CD14-positive monocyte (primary cell): Measurements from ENCODE around the gene KIF26A. TPM values are rescaled to one million over a fixed set of nuclear protein-coding genes. Genes with fewer than 3 reads are reported as not detected.

Experiments used
- DNase-seq, 3 donors: peaks; one replicate each; pipeline ENCODE4 v3.0.0-alpha.2; 2011 to 2022
- H2AFZ ChIP-seq: 2 replicates; pipeline ENCODE4 v1.6.0; 2012; ENCODE audit warnings: mild to moderate bottlenecking, low read depth, low read length, inconsistent platforms; ENCODE audit not compliant: insufficient read depth, poor library complexity, severe bottlenecking
- H3K27ac ChIP-seq, 2 donors: 1 replicate in 1 of 2; 2 replicates in 1 of 2; pipeline ENCODE4 v1.5.1; 2012 to 2013; ENCODE audit warnings: low read length in 2 of 2, control low read depth in 1 of 2, inconsistent platforms in 1 of 2, low read depth in 1 of 2, mild to moderate bottlenecking in 1 of 2
- H3K27me3 ChIP-seq, 2 donors: one replicate each; pipeline versions ENCODE4 v1.6.0 to v1.6.1; 2011 to 2013; ENCODE audit warnings: low read length in 2 of 2; ENCODE audit not compliant: control insufficient read depth in 2 of 2, insufficient read depth in 2 of 2
- H3K36me3 ChIP-seq, 2 donors: replicated peaks in 1 of 2; 1 replicate in 1 of 2; 2 replicates in 1 of 2; pipeline versions ENCODE4 v1.5.1 to v1.6.1; 2012 to 2013; ENCODE audit warnings: low read length in 2 of 2, control low read depth in 1 of 2, inconsistent platforms in 1 of 2, mild to moderate bottlenecking in 1 of 2; ENCODE audit not compliant: insufficient read depth in 2 of 2, control insufficient read depth in 1 of 2
- H3K4me1 ChIP-seq, 2 donors: 1 replicate in 1 of 2; 2 replicates in 1 of 2; pipeline versions ENCODE4 v1.5.1 to v1.6.1; 2012 to 2013; ENCODE audit warnings: low read length in 2 of 2, control low read depth in 1 of 2, inconsistent platforms in 1 of 2, mild to moderate bottlenecking in 1 of 2, moderate library complexity in 1 of 2; ENCODE audit not compliant: insufficient read depth in 2 of 2, control insufficient read depth in 1 of 2
- H3K4me2 ChIP-seq: replicated peaks from 2 replicates; pipeline ENCODE3; 2012; ENCODE audit warnings: low read length, moderate library complexity, mild to moderate bottlenecking; ENCODE audit not compliant: poor library complexity, severe bottlenecking; ENCODE audit errors: extremely low read depth
- H3K4me3 ChIP-seq, 3 experiments: fragments of 200-600 bp in 1 of 3; sonication (generic) in 1 of 3; replicated peaks in 1 of 3; 1 replicate in 2 of 3; 2 replicates in 1 of 3; pipeline ENCODE4 v1.5.1; 2011 to 2013; ENCODE audit warnings: low read length in 3 of 3, mild to moderate bottlenecking in 3 of 3, control low read depth in 2 of 3, low read depth in 2 of 3, inconsistent platforms in 1 of 3, moderate library complexity in 1 of 3
- H3K79me2 ChIP-seq: 2 replicates; pipeline ENCODE4 v1.6.0; 2012; ENCODE audit warnings: mild to moderate bottlenecking, control low read depth, inconsistent platforms, low read length, moderate library complexity; ENCODE audit not compliant: insufficient read depth
- H3K9ac ChIP-seq: 2 replicates; pipeline ENCODE4 v1.6.0; 2017; ENCODE audit warnings: low read length, mild to moderate bottlenecking; ENCODE audit not compliant: insufficient read depth, poor library complexity, severe bottlenecking
- H3K9me3 ChIP-seq, 2 donors: replicated peaks in 1 of 2; 1 replicate in 1 of 2; 2 replicates in 1 of 2; pipeline versions ENCODE4 v1.5.1 to v1.6.1; 2012 to 2013; ENCODE audit warnings: low read length in 2 of 2, control low read depth in 1 of 2; ENCODE audit not compliant: control insufficient read depth in 1 of 2, insufficient read depth in 1 of 2
- H4K20me1 ChIP-seq: 2 replicates; pipeline ENCODE4 v1.6.0; 2012; ENCODE audit warnings: mild to moderate bottlenecking, low read length, control low read depth, moderate library complexity; ENCODE audit not compliant: insufficient read depth
- H3K27ac Mint-ChIP-seq, 7 donors: one replicate each; pipeline ENCODE4 v1.8.0; 2020; ENCODE audit warnings: mild to moderate bottlenecking in 7 of 7, mixed read lengths in 7 of 7, moderate library complexity in 6 of 7, inconsistent platforms in 2 of 7
- H3K27me3 Mint-ChIP-seq, 3 donors: one replicate each; pipeline ENCODE4 v1.8.0; 2021 to 2022; ENCODE audit warnings: low read depth in 3 of 3, mild to moderate bottlenecking in 3 of 3, mixed read lengths in 3 of 3, moderate library complexity in 3 of 3, inconsistent platforms in 1 of 3
- H3K36me3 Mint-ChIP-seq, 2 donors: one replicate each; pipeline ENCODE4 v1.8.0; 2020; ENCODE audit warnings: mixed read lengths in 2 of 2, inconsistent platforms in 1 of 2, mild to moderate bottlenecking in 1 of 2
- H3K4me1 Mint-ChIP-seq: one replicate; pipeline ENCODE4 v1.8.0; 2020; ENCODE audit warnings: mild to moderate bottlenecking, mixed read lengths
- H3K4me3 Mint-ChIP-seq, 2 donors: one replicate each; pipeline ENCODE4 v1.8.0; 2020; ENCODE audit warnings: mild to moderate bottlenecking in 2 of 2, mixed read lengths in 2 of 2, moderate library complexity in 1 of 2
- H3K9me3 Mint-ChIP-seq, 7 donors: one replicate each; pipeline ENCODE4 v1.8.0; 2020 to 2022; ENCODE audit warnings: mixed read lengths in 7 of 7, mild to moderate bottlenecking in 6 of 7, moderate library complexity in 6 of 7, inconsistent platforms in 2 of 7
- WGBS: methylation state at CpG from one replicate; pipeline ENCODE4 v1.1.5; 2013; ENCODE audit warnings: missing lambda C conversion rate; ENCODE audit not compliant: insufficient coverage; 5-methylcytosine and 5-hydroxymethylcytosine counted together
- intact Hi-C, 2 donors: fragments of 100-400 bp; cut with micrococcal nuclease; formaldehyde crosslinking; loops; one replicate each; pipeline versions ENCODE4 v1.15.0 to v1.15.1; 2023
- polyA plus RNA-seq, 3 donors: library from polyadenylated mRNA; depleted of rRNA in 1 of 3; unstranded in 2 of 3; stranded (reverse) in 1 of 3; fragments of 300-500 nt in 2 of 3; fragments of >200 nt in 1 of 3; fragmentation: Illumina TruSeq in 2 of 3; gene quantifications; 1 replicate in 2 of 3; 2 replicates in 1 of 3; pipeline ENCODE4 v1.2.3, GENCODE V29; 2012 to 2021
- TF ChIP-seq, protein P1 (sequence below): fragments of 200-600 bp; IDR thresholded peaks from one replicate; pipeline ENCODE4 v1.8.0; 2022; ENCODE audit warnings: antibody characterized with exemption, mild to moderate bottlenecking

Gene KIF26A
- polyA plus RNA-seq, 3 donors, result not detected

- H3K4me3 ChIP-seq, result no peak overlapping the region
- H3K9ac ChIP-seq, result no peak overlapping the region
- Mint-ChIP-seq H3K4me3 (no peak overlapping the region), H3K27me3 (peaks cover 0 to 3% (median 2%) of the 10 kb centered on the region in 3 donors), H3K4me1 (no peaks in the 10 kb centered on the region), H3K36me3 (no peaks in the 10 kb centered on the region), H3K27ac (no peak overlapping the region), H3K9me3 (no peaks in the 10 kb centered on the region)
- H3K9me3 ChIP-seq, result no peaks in the 10 kb centered on the region
- H3K4me1 ChIP-seq, result no peaks in the 10 kb centered on the region
- no peaks in the 10 kb centered on the region for H4K20me1 ChIP-seq
- intact Hi-C loops, result no loop called here
- H2AFZ ChIP-seq, result no peak overlapping the region
- no peaks in the 10 kb centered on the region for H3K36me3 ChIP-seq
- H3K79me2 ChIP-seq, result no peaks in the 10 kb centered on the region
- no peak overlapping the region for H3K27ac ChIP-seq
- no peaks in the 10 kb centered on the region for H3K27me3 ChIP-seq
- DNase-seq, result no peak
- H3K4me2 ChIP-seq, result no peak overlapping the region
- 93% methylated on average over 23 of the region's 23 CpGs for WGBS
- TF ChIP-seq, protein P1, sequence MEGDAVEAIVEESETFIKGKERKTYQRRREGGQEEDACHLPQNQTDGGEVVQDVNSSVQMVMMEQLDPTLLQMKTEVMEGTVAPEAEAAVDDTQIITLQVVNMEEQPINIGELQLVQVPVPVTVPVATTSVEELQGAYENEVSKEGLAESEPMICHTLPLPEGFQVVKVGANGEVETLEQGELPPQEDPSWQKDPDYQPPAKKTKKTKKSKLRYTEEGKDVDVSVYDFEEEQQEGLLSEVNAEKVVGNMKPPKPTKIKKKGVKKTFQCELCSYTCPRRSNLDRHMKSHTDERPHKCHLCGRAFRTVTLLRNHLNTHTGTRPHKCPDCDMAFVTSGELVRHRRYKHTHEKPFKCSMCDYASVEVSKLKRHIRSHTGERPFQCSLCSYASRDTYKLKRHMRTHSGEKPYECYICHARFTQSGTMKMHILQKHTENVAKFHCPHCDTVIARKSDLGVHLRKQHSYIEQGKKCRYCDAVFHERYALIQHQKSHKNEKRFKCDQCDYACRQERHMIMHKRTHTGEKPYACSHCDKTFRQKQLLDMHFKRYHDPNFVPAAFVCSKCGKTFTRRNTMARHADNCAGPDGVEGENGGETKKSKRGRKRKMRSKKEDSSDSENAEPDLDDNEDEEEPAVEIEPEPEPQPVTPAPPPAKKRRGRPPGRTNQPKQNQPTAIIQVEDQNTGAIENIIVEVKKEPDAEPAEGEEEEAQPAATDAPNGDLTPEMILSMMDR, result no peak
These were observed 23.4 kb downstream of the KIF26A start for GRCh38 chr14:104161602-104162367.

DNA sequence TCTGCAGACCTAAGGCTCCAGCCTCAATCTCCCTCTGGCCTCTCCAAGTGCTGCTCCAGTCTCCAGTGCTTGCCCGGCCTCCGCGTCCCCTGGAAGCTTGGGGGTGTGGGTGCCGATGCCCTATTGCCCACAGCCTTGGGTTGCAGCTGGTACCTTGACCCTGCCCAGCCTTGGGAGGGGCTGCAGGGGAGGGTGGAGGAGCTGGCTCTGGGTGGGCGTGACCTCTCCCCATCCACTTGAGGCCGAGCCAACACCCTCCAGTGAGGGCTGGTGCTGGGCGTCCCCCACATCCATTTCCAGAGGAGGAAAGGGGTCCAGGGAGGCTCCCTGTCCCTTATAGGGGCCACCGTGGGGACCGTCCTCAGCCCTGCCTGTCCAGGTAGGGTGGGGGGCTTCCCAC is 24.1 kb downstream of the KIF26A start:
- Histone ChIP-seq H3K4me2 (no peak overlapping the region), H4K20me1 (no peaks in the 10 kb centered on the region), H3K4me3 (no peak overlapping the region), H3K9me3 (no peaks in the 10 kb centered on the region), H3K36me3 (no peaks in the 10 kb centered on the region), H3K27ac (no peak overlapping the region), H3K4me1 (no peaks in the 10 kb centered on the region), H2AFZ (no peak overlapping the region), H3K79me2 (no peaks in the 10 kb centered on the region), H3K27me3 (no peaks in the 10 kb centered on the region), H3K9ac (no peak overlapping the region)
- WGBS, result 100% methylated on average over 2 of the region's 9 CpGs
- Mint-ChIP-seq H3K9me3 (no peaks in the 10 kb centered on the region), H3K4me3 (no peak overlapping the region), H3K36me3 (no peaks in the 10 kb centered on the region), H3K27ac (no peak overlapping the region), H3K27me3 (peaks cover 0 to 3% (median 2%) of the 10 kb centered on the region in 3 donors), H3K4me1 (no peaks in the 10 kb centered on the region)
- TF ChIP-seq, protein P1, result no peak
- no peak for DNase-seq
- intact Hi-C loops, result no loop called here
